SK-N-DZ (cell line): ENCODE results near the gene MRC1.
A peak's percentile ranks its signal among the peaks of the same experiment; 100 is the strongest.
"Not testable (repeated sequence)": the region's sequence is repeated elsewhere in the genome, so short reads cannot be mapped to it uniquely, and the experiment has no call there.

Source experiments
- DNase-seq: peaks from one replicate; pipeline ENCODE4 v3.0.0-alpha.2; 2015; ENCODE audit warnings: low spot score

Gene MRC1

DNA sequence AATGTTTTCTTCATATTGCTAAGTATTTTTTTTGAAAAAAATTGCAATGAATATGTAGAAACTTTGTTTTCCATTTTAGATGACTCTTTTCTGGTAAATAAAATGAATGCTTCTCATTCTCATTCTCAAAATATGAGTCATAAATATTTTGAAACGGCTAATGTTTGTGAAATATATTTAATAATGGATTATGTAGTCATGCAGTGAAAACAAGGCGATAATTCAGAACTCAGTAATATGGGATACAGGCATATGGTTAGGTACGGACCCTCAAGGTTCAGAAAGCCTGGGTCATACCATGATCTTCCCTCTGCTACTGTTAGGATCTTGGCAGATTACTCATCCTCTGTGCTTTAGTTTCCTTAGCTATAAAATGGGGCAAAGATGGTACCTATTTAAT, 96.3 kb downstream of the MRC1 start:
- no peak for DNase-seq

DNA sequence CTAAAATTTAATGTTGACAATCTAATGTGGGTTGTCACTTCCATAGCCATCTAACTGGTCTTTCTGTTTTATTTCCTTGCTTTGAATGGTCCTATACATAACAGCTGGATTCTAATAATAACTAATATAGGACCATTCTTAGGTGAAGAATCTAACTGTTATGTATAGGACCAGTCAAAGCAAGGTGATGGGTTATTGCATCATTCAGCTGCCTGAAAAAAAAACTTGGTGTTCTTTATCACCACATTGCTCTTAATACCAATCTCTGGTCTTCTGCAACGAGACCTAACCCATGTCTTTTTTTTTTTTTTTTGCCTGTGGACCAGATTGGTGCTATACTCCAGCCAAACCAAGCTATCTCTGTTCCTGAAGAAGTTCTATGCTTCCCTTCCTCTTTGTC, 96.9 kb downstream of the MRC1 start:
- no peak for DNase-seq

DNA sequence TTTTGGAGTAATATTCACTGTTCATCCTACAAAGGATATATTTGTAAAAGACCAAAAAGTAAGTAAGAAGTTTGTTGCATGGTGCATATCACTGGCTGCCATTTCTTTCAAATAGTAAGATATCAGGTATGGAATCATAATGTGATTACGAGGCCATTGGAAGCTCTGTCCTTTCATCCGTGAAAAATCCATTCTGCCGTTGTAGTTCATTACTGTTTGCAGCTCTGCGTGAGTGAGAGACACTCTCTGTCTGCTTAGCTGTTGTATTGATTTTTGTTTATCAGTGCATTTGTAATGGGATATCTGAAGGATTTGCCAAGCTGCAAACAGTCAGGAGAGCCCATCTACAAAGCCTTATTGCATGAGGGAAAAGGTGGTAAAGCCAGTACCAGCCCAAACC, 98.5 kb downstream of the MRC1 start:
- DNase-seq = no peak

DNA sequence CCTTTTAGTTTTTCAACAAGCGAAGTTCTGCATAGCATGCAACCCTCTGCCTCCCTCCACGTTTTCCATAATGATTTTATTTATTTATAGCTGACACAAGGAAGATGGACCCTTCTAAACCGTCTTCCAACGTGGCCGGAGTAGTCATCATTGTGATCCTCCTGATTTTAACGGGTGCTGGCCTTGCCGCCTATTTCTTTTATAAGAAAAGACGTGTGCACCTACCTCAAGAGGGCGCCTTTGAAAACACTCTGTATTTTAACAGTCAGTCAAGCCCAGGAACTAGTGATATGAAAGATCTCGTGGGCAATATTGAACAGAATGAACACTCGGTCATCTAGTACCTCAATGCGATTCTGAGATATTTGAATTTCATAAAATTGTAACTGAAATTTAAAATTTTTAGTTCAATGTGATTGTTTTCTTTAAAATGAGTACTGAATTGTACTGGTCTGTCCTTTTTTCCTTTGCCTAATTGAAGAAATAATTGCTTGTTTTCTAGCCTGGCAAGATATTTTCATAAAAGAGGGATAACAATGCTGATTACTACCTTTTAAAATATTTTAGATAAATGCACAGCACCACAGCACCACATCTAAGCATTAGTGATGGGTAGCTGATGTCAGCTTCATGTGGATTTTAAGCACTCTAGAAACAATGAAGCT, 101.1 kb downstream of the MRC1 start:
- peak; percentile 17 for DNase-seq

DNA sequence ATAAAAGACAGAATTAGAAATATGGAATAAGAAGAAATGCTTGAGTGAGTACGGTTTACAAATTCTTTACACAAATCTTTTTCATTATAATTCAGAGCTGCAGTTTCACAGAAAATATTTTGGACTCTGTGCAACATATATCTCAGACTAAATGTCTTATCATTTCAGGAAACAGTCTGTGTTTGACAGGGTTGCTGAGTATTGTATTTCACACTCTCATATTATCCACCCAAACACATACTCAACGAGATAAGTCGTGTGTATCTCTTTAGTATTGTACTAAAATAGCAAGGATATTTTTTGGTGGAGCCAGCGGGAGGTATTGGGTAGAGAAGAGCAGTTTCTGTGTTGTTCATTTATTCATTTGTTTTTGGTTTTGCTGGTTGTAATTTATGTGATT, 103.6 kb downstream of the MRC1 start:
- DNase-seq = no peak

DNA sequence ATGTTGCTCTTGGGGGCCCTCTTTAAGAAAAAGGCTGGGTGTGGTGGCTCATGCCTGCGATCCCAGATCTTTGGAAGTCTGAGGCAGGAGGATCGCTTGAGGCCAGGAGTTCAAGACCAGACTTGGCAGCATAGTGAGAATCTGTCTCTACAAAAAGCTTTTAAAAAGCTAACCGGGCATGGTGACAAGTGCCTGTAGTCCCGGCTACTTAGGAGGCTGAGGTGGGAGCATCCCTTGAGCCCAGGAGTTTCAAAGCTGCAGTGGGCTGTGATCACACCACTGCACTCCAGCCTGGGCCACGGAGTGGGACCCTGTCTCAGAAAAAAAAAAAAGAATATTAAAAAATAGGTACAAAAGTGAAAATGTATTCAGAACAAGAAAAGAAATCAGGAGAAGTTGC, 104.5 kb downstream of the MRC1 start:
- DNase-seq = no peak

DNA sequence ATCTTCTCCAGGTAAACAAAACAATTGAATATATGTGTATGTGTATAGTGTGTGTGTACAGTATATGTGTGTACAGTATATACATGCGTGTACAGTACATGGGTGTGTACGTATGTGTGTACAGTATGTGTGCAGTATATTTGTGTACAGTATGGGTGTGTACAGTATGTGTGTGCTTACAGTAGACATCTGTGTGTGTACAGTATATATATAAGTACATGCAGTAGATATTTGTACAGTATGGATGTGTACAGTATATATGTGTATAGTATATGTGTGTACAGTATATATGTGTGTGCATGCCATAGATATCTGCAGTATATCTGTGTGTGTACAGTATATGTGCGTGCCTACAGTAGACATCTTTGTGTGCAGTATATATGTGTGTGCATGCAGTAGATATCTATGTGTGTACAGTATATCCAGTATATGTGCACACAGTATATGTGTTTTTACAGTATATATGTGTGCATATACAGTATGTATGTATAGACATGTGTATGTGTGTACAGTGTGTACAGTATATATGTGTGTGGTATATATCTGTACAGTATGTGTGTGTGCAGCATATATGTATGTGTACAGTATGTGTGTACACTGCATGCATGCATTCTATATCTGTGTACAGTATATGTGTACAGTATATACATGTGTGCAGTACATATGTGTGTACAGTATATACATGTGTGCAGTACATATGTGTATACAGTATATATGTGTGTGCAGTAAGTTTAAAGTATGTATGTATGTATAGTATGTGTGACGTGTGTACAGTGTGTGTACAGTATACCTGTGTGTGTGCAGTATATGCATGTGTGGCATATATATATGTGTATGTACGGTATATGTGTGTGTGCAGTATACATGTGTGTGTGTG, 105.3 kb downstream of the MRC1 start:
- no peak for DNase-seq

DNA sequence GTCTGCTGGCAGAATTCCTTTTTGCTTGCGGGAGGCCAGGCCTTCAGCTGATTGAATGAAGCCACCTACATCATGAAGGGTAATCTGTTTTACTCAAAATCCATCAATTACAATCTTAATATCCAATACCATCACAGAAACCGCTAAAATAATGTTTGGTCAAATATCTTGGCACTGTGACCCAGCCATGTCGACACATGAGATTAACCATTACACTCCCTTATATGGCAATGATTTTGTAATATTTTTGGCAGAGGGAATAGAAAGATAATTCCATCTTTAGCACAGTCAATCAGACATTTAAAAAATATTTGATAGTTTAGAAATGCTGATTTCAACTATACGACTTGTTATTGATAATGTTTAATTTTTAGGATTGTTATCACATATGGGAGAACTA, 106.0 kb downstream of the MRC1 start:
- DNase-seq = no peak

DNA sequence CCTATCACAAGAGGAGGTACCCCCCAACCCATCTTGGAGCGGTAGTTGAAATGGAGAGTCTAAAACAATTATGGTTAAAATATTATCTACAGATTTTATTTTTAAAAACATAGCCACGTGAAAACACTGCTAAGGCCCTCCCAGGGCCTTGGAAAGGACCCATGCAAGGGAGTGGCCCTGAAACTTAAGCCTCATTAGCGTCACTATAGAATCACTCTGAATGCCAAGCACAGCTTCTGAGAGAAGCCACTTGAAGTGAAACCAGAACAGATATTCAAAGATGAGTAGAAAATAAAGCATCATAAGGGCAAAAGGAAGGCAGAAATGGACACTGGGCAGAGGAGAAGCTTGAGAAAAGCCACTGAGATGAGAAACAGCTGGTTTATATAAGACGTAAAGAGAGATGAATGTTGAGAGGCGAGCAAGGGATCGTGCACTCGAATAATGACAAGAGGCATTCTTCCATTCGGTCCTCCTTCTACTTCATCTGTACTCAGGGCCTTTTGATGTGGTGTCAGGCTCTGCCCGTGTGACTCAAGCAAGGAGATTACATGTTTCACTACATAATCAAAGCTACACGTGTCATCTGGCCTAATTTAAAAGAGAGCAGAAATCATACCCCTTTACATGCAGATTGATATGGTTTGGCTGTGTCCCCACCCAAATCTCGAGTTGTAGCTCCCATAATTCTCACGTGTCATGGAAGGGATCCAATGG, 109.2 kb downstream of the MRC1 start:
- no peak for DNase-seq

DNA sequence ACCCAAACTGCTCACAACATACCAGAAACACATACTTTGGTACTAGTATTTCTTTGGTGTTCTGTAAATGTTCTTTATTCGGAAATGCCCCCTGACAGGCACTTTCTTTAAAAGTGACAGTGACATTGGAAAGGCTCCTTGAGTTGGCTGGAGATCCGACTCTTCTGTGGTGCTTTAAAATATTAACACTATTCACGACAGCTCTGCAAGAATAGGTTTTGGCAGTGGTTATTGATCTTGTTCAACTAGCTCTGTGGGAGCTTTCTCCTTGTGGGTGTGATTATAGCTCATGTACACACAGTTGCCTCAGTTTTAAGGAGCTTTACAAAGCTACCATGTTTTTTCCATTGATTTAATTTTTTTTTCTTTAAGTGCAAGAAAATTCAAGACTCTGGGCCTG, 112.2 kb downstream of the MRC1 start:
- DNase-seq = no peak

DNA sequence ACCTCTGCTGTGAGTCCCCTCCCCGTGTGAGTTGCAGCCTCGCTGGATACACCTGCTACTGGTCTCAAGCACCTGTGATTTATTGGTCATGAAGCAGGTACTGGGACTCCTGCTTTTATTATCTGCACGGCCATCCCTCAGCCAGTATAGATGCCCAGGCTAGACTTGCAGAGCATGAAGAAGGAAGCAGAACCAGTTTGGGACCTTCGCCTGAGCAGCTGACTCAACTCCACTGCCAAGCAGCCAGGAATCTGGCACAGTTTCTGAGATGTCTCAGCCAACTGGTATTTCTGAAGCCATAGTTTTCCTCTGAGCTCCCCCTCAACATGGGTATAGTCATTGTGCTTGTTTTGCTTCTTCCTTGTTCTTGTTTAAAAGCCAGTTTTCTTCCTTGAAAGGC, 114.6 kb downstream of the MRC1 start:
- no peak for DNase-seq

DNA sequence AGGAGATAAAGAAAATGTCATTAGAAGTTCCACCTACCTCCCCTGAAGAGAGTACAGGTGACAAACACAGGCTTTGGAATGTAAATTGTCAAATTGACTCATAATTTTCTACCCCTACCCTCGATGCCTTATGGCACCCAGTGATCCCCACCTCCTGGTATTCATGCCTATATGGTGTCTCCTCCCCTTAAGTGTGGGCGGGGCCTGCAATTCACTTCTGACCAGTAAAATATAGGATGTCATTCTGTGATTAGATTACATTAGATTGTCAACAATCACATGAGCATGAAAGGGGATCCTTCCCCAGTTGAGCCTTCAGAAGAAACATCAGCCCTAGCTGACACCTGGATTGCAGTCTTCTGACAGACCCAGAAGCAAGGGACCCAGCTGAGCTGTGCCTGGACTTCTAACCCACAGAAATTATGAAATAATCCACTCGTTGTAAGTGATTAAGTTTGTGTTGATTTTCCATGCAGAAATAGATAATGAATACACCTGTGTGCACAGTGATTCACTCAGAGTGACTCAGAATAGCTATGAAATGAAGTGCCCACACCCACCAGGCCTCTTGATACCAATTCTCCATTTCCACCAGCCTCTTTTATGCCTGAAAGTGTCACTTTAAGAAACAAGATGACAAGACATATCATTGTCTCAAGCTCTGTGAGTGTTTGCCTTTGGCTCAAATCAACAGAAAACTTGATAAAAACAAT, 134.0 kb downstream of the MRC1 start:
- no peak for DNase-seq

DNA sequence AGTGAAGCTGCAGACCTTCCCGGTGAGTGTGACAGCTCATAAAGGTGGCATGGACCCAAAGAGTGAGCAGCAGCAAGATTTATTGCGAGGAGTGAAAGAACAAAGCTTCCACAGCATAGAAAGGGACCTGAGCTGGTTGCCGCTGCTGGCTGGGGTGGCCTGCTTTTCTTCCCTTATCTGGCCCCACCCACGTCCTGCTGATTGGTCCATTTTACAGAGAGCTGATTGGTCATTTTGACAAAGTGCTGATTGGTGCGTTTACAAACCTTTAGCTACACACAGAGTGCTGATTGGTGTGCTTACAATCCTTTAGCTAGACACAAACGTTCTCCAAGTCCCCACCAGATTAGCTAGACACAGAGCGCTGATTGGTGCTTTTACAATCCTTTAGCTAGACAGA, 141.1 kb downstream of the MRC1 start:
- DNase-seq = not testable (repeated sequence)

DNA sequence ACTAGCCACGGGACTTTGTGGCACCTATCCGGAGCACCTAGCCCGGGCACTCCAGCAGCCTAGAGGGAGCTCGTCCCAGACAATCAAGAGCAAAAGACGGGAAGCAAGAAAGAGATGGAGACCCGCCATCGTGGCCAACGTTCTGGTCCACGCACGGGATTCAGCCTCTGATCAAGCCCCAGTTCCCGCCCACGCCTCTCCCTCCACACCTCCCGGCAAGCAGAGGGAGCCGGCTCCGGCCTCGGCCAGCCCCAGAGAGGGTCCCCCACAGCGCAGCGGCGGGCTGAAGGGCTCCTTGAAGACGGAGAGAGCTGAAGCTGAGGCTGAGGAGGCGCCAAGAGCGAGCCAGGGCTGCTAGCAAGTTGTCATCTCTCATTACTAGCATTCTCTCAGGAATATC, 141.6 kb downstream of the MRC1 start:
- DNase-seq = no peak

DNA sequence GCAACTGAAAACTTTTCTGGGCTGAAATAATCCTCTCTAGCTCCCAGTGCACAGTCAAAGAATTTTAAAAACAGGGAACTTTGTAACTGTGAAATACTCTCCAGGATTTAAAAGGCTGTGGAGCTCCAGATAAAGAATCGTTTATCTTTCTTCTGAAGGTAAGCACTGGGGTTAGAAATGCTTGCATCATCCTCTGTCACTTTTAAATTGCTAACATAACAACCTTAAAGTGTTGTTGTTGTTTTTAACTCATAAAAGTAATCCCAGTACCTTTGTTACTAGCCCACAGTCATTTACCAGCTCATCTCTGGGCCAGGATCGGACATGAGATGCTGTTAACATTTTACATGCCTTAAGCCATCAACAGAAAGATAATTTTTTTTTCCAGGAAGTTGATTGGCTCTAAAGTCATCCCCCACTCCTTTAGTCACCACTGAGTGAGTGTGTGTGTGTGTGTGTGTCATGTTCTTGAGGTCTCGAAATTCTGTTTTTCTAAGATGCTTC, 142.8 kb downstream of the MRC1 start, which contains the start of gene SLC39A12:
Gene SLC39A12 (plus strand): TSS at position 51 of the 504 bp plus-strand sequence. CDS start 1,359 bp downstream, outside the sequence.
- DNase-seq = no peak

DNA sequence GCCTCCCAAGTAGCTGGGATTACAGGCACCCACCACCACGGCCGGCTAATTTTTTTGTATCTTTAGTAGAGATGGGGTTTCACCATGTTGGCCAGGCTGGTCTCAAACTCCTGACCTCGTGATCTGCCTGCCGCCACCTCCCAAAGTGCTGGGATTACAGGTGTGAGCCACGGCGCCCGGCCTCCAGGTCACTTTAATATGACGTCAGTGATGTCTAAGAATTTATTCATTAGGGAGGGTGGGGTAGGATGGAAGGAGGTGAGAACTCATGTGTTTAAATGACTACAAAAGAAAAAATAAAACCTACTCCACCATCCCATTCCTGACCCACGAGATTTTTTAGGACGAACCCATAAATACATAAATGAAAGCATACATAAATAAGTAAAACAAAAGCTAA, 145.2 kb downstream of the MRC1 start:
- not testable (repeated sequence) for DNase-seq

DNA sequence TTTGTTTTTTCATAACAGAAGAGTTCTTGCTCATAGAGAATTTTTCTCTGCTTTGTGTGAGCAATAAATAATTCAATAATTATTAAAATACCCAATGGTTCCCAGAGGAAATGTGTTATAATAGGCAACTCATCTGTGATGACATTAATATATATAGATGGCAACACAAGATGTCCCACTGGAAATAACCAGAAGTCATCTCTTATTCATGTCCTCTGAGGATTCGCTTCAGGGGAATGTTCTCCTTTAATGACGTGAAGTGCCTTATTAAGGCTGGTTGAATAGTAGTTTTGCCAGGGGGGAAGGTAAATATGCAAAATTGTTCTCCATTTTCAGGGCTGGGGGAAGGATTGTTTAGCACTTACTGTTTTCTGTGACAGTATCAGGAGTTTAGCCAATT, 145.7 kb downstream of the MRC1 start:
- no peak for DNase-seq

DNA sequence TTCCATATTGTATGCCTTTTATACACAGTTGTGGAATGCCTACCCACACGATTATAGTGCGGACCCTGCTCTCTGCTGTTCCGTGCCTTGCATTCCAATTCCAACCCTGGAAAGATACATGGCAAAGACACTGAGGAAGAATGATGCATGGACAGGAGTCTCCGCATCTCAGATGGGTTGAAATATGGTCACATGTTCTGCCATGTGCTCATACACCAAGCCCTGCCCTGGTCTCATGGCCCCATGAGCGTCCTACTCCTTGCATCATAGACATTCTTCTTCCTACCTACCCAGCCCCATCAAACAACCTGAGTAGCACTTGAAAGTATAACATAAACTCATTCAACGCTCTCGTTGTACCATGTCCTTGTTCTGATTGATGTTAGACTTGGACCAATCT, 148.9 kb downstream of the MRC1 start:
- DNase-seq = no peak

DNA sequence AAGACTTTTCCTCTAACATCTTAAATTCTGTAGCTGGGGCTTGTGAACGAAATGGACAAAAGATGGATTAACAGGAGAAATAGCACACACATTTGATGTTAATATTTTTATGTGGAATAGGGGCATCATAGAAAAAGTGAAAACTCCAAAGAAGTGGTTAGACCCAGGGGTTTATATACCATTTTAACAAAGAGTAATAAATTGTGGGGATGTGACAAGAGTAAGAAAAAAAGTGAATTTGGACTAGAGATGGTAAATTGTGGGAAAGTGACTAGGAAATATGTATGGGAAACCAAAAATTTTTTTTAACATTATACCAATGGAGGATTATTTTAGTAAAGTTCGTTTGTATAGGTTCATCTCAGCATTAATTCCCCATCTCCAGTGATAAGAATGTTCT, 150.7 kb downstream of the MRC1 start:
- no peak for DNase-seq
